GM19035 (cell line): ENCODE results near the gene LAMA4.

Source experiments
- ATAC-seq: cut with Tn5 transposase; IDR thresholded peaks from one replicate; pipeline ENCODE4 v1.9.1; 2021; ENCODE audit not compliant: unreplicated experiment

LAMA4 gene

DNA sequence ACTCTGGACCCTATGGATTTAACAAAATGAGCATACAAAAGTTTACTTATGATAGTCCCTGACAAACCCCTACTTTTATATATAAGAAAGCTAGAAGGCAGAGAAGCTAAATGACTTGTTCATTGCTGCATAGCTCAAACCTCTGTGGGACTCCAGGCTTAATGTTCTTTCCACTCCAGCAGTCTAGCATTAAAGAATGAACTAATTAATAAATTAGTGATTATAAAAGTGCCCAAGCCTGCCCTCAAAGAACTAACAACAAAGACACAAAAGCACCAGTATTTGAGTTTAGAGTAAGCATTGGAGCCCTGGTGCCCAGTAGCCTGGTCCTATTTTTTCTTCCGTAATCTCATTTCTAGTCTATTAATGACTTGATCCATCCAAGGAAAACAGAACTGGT, 59.9 kb downstream of the LAMA4 start:
- ATAC-seq = no peak

DNA sequence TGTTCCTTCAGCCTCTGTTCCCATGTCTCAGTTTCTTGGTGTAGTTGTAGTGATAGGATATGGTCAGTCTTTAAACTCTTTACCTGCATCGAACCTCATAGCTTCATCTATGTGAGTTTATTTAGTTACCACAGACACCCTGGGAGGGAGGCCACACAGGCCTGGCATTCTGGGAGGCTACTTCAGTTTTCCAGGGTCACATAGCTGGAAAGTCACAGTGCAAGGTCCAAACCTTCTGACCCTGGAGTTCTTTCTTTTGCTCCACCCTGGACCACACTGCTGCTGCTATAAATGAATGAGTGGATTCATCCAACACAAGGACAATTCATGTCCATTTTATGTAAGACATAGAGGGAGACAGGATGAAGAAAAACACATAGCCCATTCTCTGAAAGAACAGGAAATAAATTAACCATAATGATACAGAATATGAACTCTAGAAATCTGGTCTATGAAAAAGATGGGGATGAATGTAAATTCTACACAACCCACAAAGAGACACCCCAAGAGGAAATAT, 60.8 kb downstream of the LAMA4 start:
- ATAC-seq = no peak

DNA sequence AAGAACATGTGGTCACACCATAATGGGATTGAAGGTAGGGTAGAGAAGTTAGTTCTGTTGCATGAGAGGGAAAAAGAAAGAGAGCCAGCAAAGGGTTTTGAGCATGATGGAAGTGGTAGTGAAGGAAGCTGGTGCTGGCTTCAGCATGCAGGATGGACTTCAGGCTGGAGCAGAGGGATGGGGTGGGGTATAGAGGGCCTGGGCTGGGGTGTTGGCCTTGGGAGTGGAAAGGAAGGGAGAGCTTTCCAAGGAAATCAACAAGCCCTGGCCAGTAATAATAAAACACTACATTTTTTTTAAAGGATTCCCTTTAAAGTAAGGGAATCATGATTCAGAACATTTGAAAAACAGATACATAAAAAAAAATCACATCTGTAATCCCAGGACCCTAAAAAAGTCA, 61.2 kb downstream of the LAMA4 start:
- no peak for ATAC-seq

DNA sequence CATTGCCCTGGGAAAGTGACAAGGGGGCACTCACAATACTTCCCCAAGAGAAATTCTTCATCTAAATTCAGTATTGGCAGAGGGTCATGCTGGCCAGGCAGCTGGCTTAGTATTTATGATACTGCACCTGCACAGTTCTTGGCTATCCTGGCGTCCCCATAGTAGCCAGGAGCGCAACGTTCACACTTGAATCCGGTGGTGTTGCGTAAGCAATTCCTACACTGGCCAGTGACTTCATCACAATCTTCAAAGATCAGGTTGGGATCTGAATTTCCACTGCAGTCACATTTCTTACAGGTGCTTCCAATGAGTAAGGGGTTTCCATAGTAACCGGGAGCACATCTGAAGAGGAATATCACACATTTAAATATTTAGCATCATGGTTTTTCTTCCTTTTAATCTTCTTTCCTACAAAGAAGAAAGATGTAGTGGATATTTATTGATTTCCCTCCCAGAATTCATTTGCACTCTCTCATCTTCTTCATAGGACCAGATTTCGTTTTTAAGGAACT, 62.8 kb downstream of the LAMA4 start:
- no peak for ATAC-seq

DNA sequence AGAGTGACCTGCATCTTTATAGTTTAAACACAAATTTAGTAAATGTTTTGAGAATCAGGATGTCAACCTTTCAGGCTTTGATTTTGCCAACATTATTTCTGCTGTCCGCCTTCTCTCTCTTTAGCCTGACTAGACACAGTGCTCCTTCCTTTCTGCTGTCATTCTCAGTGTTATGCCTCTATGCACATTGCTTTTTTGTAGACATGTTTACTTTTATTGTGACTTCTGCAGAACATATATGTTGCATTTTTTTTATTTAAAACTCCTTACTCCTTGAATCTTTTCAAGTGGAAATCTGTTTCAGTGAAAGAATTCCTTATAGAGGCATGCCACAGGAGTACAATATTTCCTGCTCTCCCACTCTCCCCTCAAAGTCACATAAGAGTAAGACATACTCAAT, 64.2 kb downstream of the LAMA4 start:
- ATAC-seq = no peak

DNA sequence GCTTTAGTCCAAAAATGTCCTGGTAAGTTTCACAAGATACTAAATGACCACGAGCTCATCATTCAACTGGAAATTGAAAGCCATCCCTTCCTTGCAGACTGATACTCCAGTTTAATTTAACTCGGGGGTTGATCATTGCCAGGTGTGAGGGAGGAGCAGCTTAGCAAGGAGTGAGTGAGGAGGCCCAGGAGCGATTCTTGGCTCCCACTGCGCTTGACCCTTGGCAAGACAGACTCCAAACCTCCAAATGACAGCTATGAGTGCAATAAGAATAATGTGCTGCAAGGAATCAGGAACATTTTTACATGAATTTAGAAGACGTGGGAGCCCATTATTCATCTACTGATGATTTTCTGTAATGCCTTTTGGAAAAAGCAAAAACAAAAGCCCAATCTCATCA, 64.9 kb downstream of the LAMA4 start:
- ATAC-seq = no peak

DNA sequence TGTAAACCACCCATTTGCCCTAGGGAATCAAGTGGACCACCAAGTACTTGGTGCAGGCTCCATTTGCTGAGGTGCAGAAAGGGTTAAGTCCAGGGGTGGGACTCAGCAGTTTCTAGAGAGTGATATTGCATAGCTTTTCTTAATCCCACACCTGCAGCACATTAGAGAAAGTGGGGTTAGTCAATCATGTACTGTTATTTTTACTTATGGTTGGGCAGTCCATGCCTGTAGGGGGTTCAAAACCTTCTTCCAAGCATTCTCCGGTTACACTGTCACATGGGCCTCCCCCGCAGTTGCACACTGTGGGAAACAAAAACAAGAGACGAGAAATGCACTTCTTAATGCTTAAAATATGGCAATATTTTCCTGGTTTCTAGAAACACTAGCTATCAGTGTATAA, 65.5 kb downstream of the LAMA4 start:
- no peak for ATAC-seq

DNA sequence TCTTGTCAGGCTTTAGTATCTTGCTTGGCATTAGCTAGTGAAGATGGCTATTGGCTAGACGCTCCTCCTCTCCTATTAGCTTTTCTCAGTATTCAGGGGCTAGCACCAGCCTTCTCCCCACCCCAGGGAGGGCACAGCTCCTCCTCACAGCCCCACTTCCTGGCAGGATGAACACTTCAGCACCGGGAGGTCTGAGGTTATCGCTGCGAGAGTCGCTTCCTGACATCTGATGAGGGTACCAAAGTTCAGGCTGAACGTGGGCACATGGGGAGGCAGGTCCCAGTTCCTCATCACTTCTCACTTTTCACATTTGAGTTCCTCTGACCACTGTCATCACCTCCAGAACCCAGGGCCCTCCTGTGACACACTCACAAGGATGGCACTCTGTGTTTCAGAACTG, 66.6 kb downstream of the LAMA4 start:
- ATAC-seq = no peak

DNA sequence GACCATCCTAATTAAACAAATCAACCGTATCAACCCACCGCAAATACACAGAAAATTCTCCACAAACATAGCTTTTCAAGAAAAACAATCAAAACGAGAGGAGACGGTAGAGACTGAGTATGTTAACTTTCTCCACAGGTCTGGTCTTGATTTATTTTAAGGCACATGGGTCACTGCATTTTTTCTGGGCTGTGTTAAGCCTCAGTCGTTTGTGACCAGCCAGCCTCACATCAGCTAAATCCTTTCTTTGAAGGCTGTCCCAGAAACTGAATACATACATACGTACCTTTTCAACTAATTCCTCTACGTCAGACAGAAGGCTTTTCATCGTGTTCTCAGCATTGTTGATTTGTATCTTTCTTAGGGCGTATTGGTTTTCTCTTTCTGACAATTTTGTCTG, 69.4 kb downstream of the LAMA4 start:
- no peak for ATAC-seq

DNA sequence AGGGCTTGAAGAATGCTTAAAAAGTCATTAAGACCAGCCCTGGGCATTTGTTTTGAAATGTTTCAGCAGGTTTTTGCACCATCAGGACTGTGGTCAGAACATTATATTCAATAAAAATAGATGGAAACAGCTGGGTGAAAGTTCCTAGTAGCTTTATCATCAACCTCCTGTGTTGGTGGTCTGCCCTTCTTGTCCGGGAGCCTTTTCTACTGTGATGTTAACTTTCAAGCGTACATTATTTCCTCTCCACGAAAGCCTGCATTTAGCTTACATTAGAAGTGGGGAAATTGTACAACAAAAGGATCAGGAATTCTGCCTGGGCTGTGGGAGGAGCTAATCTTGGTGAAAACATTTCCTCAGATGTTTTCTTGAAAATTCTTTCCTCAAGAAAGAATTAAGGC, 71.1 kb downstream of the LAMA4 start:
- no peak for ATAC-seq

DNA sequence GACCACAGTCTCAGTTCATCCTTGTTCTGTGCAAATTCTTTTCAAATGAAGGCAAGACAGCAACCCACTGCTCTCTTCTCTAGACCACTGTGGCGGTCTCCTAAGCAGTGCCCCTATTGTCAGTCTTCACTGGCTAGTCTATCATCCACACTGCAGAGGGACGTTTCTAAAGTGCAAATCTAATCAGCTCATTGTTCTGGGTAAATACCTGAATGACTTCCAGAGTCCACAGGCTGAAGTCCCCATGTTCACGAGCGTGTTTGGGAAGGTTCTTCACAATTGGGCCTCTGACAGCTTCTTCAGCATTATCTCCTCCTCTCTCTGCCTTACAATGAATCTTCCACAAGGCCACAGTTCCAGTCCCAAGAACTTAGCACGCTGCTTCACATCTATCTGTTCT, 73.2 kb downstream of the LAMA4 start:
- no peak for ATAC-seq

DNA sequence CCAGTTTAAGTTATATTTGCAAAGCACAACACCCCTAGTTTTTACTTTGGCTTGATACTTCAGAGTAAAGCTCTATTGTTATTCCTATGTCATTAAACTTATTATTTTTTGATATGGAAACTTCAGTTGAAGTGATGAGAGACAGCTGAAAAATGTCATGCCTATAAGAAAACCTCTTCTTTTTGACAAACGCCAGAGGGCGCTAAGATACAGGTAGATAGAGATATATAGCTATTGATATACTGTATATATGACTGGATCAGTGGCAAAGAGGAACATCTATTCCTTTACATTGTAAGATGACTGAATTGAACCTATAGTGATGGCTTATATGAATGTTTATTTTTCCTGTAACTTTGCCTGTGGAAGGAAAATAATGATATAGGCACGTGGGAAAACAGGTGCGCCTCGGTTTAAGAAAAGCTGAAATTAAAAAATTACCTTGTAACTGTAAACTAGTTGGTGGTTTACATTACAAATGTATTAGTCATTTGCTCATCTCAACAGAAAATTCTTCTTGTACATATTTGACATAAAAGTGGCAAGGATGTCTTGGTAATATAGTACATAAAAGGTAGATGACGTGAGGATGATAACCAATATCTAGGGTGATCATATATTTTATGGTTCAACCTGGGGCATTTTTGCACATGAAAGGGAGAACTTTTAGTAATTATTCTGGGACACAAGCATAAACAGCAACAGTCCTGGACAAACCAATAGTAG, 74.1 kb downstream of the LAMA4 start:
- ATAC-seq = peak; percentile 83

DNA sequence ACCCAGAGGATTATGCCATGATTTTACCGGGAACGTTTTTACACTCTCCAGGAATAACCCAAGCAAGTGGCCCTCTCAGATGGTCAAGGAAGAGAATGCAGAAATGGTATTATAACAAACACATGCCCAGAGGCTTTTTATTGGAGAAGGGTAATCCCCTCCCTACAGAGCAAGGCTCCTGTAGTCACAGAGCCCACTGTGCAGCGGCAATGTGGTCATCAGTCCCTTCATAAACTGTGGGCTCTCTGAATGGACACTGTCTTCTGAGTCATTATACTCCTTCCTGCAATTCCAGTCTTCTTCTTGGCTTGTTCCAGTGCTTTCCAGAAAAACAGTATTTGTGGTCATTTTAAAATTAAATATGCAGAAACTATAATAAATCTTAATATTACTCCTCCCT, 74.7 kb downstream of the LAMA4 start:
- no peak for ATAC-seq

DNA sequence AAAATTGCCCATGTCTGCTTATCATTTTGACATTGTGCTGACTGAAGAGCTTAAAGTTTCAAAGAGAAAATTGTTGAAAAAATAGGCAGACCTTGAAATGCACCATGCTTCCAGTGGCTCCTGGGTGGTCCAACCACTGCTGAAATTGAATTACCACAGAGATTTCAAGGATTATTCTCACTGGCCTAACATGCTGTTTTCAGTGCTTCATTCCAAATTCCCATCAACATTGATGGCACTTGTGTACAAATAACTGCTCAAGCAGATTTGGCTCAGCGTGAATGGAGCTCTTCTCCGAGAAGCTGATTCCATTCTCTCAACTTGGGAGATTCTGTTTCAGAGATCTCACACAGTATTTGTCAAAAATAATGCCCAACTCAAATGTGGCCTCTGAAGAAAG, 75.5 kb downstream of the LAMA4 start:
- ATAC-seq = no peak

DNA sequence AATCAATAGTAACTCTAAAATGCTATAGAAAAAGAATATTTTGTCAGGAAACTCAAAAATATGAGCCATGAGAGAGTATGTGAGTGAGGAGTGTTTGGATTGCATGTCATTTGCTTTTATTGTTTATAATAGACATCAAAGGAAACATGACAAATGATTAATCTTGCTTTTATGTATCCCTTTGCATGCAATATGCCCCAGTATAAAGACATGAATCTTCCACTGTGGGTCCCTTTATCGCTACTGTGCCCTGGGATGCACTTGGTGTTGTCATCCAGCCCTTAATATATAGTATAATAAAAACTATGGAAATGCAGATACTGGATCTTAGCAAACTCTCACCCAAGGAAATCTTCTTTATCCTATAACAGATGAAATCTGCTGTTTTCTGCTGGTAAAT, 77.3 kb downstream of the LAMA4 start:
- no peak for ATAC-seq

DNA sequence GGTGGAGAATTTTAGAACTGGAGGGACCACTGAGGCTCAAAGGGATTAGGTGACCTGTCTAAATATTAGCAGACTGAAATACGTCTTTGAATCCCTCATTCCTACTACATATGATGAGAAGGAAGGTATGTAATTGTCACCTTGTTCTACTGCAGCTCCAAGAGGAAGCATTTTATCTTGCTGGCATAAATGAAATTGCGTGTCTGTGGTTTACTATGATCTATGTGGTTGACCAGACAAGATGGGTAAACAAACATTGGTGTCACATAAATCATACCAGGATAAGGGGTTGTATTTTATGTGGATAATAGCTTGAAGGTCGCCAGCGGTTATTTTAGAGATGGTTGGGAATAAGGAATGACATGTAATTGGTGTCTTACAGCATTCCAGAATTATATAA, 78.2 kb downstream of the LAMA4 start:
- no peak for ATAC-seq

DNA sequence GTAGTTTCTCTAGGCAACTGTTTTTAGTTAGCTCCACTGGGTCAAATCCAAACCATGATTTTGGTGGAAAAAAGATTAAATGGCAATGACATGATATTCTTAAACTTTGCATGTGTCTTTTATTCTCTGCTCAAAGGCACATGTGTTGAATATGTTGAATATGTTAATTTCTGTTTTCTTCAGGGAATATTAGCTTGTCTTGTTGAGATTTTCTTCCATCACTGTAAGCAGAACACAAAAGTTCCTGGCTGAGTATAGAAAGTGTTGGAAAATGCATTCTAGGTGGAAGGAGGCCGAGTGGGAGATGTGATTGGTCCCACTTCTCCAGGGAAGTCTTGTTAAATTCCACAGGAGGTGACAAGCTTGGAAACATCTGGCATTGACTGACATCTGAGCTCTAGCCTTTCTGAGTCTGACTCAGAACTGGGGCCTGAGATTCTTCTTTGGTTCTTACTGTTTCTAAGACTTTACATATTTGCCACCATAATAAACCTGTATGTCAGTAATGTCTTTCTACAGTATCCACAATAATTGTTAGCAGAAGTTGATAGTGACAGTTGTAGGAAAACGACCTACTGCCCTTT, 81.1 kb downstream of the LAMA4 start:
- ATAC-seq = no peak

DNA sequence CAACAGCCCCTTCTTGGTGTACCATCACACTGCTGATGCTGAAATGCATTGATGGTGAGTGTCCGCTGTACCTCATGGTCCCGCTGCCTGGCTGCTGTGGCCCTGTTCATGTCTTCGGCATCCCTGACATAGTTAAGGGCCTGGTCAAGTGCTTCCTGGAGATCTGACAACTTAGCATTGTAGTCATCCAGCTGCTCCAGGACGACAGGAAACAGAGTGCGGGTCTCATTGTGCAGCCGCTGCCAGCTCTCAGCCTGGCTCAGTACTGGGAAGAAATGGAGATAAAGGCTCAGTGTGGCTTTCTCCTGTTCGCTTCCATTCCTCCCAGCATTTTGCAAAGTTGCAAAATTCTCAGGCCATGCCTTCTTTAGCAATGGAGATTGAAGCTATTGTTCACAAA, 81.8 kb downstream of the LAMA4 start:
- ATAC-seq = no peak

DNA sequence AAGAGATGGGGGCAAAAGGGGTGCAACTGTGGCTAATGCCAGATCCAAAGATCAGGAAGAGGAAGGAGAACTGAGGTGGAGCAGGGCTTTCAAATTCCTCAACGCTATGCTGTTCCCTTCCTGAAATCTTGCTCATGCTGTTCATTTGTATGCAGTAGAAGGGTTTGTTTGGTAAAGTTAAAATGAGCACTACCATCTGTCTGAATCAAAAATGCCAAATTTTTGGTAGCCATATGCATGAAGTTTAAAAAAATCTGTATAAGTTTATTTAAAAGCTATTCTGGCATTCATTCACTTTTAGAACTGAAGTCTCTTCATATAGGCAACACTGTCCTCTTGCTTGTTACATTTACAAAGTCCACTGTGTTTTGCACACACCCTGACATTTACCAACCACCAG, 84.8 kb downstream of the LAMA4 start:
- ATAC-seq = no peak

DNA sequence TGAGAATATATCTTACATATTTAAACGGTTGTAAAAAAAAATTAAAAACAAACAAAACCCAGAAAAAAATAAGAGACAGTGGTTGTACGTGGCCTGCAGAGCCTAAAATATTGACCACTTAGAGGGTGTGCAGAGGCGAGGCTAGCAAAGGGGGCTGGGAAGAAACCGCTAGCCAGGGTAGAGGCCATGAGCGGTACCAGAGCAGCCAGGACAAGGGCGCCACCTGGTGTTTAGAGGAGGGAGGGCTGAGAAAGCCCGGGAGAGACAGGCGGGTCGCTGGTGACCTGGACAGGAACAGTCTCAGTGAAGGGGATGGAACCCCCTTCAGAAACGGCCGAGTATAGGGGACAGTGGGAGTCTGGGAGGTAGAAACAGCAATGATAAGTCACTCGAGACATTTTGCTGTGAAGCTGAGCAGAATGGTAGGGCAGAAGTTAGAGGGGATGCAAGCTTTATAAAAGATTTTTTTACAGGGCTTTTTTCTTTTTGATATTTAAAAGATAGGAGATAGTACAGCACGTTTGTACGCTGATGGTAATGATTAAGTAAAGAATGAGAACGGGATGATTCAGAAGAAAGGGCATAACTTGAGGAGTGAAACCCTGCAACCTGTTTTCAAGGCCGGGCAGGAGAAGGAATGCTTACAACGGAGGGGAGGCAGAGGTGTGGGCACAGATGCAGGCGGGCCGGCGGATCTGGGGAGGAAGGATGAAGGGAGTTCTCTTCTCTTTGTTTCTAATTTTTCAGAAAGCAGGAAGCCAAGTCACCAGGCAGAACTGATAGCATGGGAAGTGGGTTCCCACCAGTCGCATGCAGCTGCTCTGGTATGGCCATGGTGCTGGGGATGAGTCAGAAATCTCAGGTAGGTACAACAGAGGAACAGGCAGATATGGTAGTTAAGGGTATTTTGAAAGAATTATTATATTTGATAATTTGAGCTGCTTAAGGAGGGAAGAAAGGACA, 90.8 kb downstream of the LAMA4 start:
- ATAC-seq = peak; percentile 99

DNA sequence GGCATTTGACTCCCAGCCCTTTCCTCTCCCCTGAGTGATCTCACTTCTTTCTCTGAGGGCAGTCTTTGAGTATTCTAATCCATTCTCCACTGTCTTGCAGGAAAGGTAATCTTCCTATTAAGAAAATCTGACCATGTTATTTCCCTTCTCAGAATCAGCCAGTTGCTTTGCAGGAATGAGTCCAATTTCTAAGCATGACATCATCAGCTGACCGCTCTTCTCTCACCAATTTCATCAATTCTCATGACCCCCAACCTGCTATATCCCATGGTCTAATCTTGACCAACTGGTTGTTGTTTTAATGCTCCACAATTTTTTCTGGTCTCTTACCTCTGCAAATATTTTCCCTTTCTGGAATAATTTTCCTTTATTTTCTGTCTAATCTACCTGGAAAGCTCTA, 93.6 kb downstream of the LAMA4 start:
- no peak for ATAC-seq

DNA sequence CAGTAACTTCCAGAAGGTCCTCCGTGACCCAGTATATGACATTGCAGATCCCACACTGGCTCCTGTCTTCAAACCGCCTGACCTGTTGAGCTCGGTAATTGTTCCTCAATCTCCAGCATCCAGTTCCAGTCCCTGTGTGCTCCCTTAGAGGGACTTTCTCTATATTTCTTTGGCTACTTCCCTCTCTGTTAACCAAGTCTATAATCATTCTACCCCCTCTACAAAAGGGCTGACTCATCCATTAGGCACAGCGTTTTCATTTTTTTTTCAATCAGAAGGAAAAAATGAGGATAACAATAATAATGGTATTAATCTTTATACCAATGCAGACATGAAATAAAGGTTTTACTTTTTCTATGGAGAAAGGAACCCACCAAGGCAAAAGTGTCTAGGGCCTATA, 97.7 kb downstream of the LAMA4 start:
- ATAC-seq = no peak
